Activated CD4-positive, alpha-beta T cell treated with anti-CD3 and anti-CD28 coated beads, Interleukin-2, Interleukin-6, amounts not matched to agents 100 ng/mL and 50 ng/mL, durations not matched to agents 16 hours and 8 hours (primary cell): ENCODE measurements around the gene MAPKAP1.

Source experiments
- DNase-seq: peaks from one replicate; pipeline ENCODE4 v3.0.0-alpha.2; 2020

The MAPKAP1 gene

GRCh38 chr9:125427556-125427955 is 279.5 kb downstream of the MAPKAP1 start:
- no peak for DNase-seq

GRCh38 chr9:125426926-125427325 is 280.1 kb downstream of the MAPKAP1 start:
- DNase-seq: no peak

GRCh38 chr9:125425901-125426515 is 281.0 kb downstream of the MAPKAP1 start:
- DNase-seq: no peak

GRCh38 chr9:125425170-125425897 is 281.7 kb downstream of the MAPKAP1 start:
- no peak for DNase-seq

- DNase-seq: no peak
Measured at GRCh38 chr9:125423964-125424363, 283.0 kb downstream of the MAPKAP1 start.

- no peak for DNase-seq
Measured at GRCh38 chr9:125422853-125423252, 284.2 kb downstream of the MAPKAP1 start.

- no peak for DNase-seq
Measured at GRCh38 chr9:125421591-125422181, 285.3 kb downstream of the MAPKAP1 start.

- DNase-seq: no peak
Measured at GRCh38 chr9:125421166-125421565, 285.8 kb downstream of the MAPKAP1 start.

GRCh38 chr9:125418404-125418803 is 288.6 kb downstream of the MAPKAP1 start:
- no peak for DNase-seq

- no peak for DNase-seq
Measured at GRCh38 chr9:125416517-125416916, 290.5 kb downstream of the MAPKAP1 start.

GRCh38 chr9:125415583-125416460 is 291.2 kb downstream of the MAPKAP1 start:
- DNase-seq: no peak

GRCh38 chr9:125413579-125413978 is 293.4 kb downstream of the MAPKAP1 start:
- DNase-seq: no peak

- DNase-seq: no peak
Measured at GRCh38 chr9:125412166-125412565, 294.8 kb downstream of the MAPKAP1 start.

- DNase-seq: no peak
Measured at GRCh38 chr9:125411171-125411756, 295.7 kb downstream of the MAPKAP1 start.

GRCh38 chr9:125410522-125410894 is 296.5 kb downstream of the MAPKAP1 start:
- DNase-seq: no peak

- DNase-seq: peak; percentile 55
Measured at GRCh38 chr9:125409637-125410521, 297.1 kb downstream of the MAPKAP1 start.

- DNase-seq: no peak
Measured at GRCh38 chr9:125409217-125409636, 297.8 kb downstream of the MAPKAP1 start.

- peak; percentile 81 for DNase-seq
Measured at GRCh38 chr9:125407974-125408900, 298.8 kb downstream of the MAPKAP1 start.

- DNase-seq: no peak
Measured at GRCh38 chr9:125407432-125407973, 299.5 kb downstream of the MAPKAP1 start.

- no peak for DNase-seq
Measured at GRCh38 chr9:125406810-125407087, 300.3 kb downstream of the MAPKAP1 start.
